ENCODE measurements around the gene VAT1L.
"Not testable (repeated sequence)": the region's sequence is repeated elsewhere in the genome, so short reads cannot be mapped to it uniquely, and the experiment has no call there.

Gene VAT1L

DNA sequence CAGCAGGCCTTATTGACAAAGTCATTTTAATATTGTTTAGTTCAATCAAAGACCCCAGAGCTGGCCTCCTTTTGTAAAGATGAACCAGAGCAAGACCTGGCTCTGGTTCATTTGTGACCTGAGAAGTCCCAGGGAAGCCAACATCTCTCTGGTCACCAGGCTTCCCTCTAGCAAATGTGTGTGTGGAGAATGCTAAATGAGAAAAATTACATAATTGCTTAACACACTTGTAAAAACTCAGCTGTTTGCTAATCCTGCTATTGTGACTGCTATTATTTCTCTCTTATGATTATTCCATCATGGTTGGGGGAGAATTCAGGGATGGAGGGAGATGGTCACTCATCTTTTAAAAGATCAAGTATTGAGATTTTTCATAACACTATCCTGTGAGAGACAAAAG is 139.7 kb downstream of the VAT1L start:
- Histone ChIP-seq H3K9me3 (ENCODE audit: control insufficient read depth, insufficient read depth, low read length) (no peaks in the 10 kb centered on the region), H3K4me3 (ENCODE audit: low read length) (no peak overlapping the region), H3K36me3 (ENCODE audit: control insufficient read depth, insufficient read depth, low read length) (no peaks in the 10 kb centered on the region), H3K27ac (ENCODE audit: low read length) (no peak overlapping the region), H3K27me3 (ENCODE audit: control insufficient read depth, insufficient read depth, low read length) (no peaks in the 10 kb centered on the region), H3K4me1 (ENCODE audit: control insufficient read depth, insufficient read depth, low read length) (no peaks in the 10 kb centered on the region)
- DNase-seq (ENCODE audit: low read depth, low spot score), result no peak

DNA sequence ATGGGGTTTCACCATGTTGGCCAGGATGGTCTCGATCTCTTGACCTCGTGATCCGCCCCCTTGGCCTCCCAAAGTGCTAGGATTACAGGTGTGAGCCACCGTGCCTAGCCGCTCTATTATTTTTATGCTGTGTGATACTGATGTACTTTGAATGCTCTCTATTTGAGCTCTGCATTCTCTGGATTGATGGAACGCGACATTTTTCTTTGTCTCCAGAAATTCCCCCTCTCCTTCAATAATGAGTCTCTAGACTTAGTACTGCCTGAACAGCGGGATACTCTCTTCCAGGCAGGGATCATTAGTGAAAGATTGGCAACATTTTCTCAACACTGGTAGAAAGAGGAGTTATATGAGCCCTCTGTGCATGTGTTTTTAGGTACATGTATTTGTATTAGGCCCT is 140.6 kb downstream of the VAT1L start:
- DNase-seq (ENCODE audit: low read depth, low spot score), result no peak
- Histone ChIP-seq H3K4me3 (ENCODE audit: low read length) (no peak overlapping the region), H3K27me3 (ENCODE audit: control insufficient read depth, insufficient read depth, low read length) (no peaks in the 10 kb centered on the region), H3K9me3 (ENCODE audit: control insufficient read depth, insufficient read depth, low read length) (no peaks in the 10 kb centered on the region), H3K27ac (ENCODE audit: low read length) (no peak overlapping the region), H3K36me3 (ENCODE audit: control insufficient read depth, insufficient read depth, low read length) (no peaks in the 10 kb centered on the region), H3K4me1 (ENCODE audit: control insufficient read depth, insufficient read depth, low read length) (no peaks in the 10 kb centered on the region)
- WGBS (ENCODE audit: insufficient coverage, insufficient read length), result no CpG with 5 or more reads among the region's 8 CpGs

DNA sequence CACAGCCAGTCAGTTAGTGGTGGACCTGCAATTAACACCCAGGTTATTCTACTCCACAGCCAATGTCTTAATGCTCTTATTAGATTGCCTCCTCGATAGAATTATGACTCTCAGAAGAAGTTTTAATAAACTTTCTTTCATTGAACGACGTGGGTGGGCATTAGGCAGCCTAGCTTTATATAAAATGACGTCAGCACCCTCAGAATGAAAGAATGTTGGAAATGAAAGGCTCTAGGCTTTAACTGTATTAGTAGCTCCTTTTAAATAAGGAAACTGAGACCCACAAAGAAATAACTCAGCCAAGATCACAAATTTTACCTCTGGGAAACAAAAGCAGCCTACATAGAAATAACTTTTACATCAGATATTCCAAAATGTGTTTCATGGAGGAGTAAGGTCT is 142.7 kb downstream of the VAT1L start:
- no peaks in the 10 kb centered on the region for H3K36me3 ChIP-seq (ENCODE audit: control insufficient read depth, insufficient read depth, low read length)
- H3K27me3 ChIP-seq (ENCODE audit: control insufficient read depth, insufficient read depth, low read length), result no peaks in the 10 kb centered on the region
- H3K27ac ChIP-seq (ENCODE audit: low read length), result no peak overlapping the region
- WGBS (ENCODE audit: insufficient coverage, insufficient read length), result no CpG with 5 or more reads among the region's 4 CpGs
- H3K4me3 ChIP-seq (ENCODE audit: low read length), result no peak overlapping the region
- H3K4me1 ChIP-seq (ENCODE audit: control insufficient read depth, insufficient read depth, low read length), result no peaks in the 10 kb centered on the region
- H3K9me3 ChIP-seq (ENCODE audit: control insufficient read depth, insufficient read depth, low read length), result no peaks in the 10 kb centered on the region
- no peak for DNase-seq (ENCODE audit: low read depth, low spot score)

DNA sequence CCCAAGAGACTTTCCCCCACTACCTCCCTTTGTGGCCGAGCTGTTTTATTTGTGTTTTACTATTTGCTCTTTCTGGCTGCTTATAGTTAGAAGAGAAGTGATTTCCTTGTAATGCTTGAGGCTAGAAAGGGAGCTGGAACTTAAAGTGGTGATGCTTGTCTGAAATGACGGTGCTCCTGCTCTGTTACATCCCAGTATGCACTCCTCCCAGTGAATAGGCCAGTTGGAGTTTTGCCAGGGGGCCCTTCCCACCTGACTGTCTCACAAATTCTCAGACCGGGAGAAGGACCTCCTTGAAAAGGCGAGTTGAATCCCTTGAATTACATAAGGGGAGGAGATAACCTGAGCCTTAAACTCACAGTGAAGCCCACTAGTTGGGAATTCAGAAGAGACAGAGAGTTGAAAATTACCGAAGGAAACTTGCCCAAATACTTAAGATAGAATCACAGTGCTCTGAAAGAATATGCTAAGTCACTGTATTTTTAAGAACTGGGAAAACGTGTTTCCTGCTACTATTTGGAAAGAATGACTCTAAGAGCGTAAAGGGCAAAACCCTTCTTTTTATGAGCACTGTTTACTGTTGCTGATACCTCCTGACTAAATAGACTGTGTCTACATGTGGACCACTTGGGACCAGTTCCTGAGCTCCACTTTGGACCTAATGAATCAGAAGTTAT is 149.2 kb downstream of the VAT1L start:
- no peaks in the 10 kb centered on the region for H3K27me3 ChIP-seq (ENCODE audit: control insufficient read depth, insufficient read depth, low read length)
- no peaks in the 10 kb centered on the region for H3K4me1 ChIP-seq (ENCODE audit: control insufficient read depth, insufficient read depth, low read length)
- H3K36me3 ChIP-seq (ENCODE audit: control insufficient read depth, insufficient read depth, low read length), result no peaks in the 10 kb centered on the region
- no peaks in the 10 kb centered on the region for H3K9me3 ChIP-seq (ENCODE audit: control insufficient read depth, insufficient read depth, low read length)
- no peak for DNase-seq (ENCODE audit: low read depth, low spot score)
- WGBS (ENCODE audit: insufficient coverage, insufficient read length), result no CpG with 5 or more reads among the region's 7 CpGs
- no peak overlapping the region for H3K27ac ChIP-seq (ENCODE audit: low read length)
- no peak overlapping the region for H3K4me3 ChIP-seq (ENCODE audit: low read length)

DNA sequence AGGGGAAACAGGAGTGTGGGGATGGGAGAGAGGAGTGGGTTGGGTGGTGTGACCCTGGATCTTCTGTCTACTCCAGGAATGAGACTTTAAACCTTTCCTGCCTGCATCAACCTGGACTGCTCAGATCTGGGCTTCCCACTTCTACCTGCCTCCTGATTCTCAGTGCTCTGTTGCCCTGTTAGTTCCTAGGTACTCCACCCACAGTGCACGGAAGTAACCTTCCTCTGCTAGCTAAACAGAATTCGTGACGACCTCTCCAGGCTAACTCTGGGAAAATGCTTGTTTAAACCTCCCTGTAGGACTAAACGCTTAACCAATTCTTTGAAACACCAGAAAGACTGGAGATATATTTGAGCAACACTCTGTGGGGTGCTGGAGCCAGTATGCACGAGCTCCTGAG is 150.5 kb downstream of the VAT1L start:
- H3K36me3 ChIP-seq (ENCODE audit: control insufficient read depth, insufficient read depth, low read length), result no peaks in the 10 kb centered on the region
- H3K4me1 ChIP-seq (ENCODE audit: control insufficient read depth, insufficient read depth, low read length), result no peaks in the 10 kb centered on the region
- no peak overlapping the region for H3K4me3 ChIP-seq (ENCODE audit: low read length)
- DNase-seq (ENCODE audit: low read depth, low spot score), result no peak
- H3K27me3 ChIP-seq (ENCODE audit: control insufficient read depth, insufficient read depth, low read length), result no peaks in the 10 kb centered on the region
- H3K9me3 ChIP-seq (ENCODE audit: control insufficient read depth, insufficient read depth, low read length), result no peaks in the 10 kb centered on the region
- WGBS (ENCODE audit: insufficient coverage, insufficient read length), result no CpG with 5 or more reads among the region's 5 CpGs
- H3K27ac ChIP-seq (ENCODE audit: low read length), result no peak overlapping the region

DNA sequence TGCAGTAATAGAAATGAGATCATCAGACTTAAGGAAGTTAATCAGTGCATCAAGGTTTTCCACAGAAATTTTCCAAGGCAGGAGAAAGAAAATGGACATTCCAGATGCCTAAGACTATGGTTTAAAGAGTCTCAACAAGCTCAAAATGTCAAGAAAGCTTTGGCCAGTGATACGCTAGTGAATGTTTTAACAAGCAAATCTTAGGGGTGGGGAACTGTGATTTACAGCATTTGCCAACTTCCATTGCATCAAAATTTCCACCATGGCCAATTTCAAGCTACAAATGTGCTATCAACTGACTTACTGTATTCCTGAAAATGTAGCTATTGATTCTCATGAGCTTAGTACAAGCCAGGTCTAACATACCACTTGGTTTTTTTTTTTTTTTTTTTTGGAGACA is 151.6 kb downstream of the VAT1L start:
- Histone ChIP-seq H3K4me1 (ENCODE audit: control insufficient read depth, insufficient read depth, low read length) (no peaks in the 10 kb centered on the region), H3K27me3 (ENCODE audit: control insufficient read depth, insufficient read depth, low read length) (no peaks in the 10 kb centered on the region), H3K9me3 (ENCODE audit: control insufficient read depth, insufficient read depth, low read length) (no peaks in the 10 kb centered on the region), H3K4me3 (ENCODE audit: low read length) (no peak overlapping the region), H3K27ac (ENCODE audit: low read length) (no peak overlapping the region), H3K36me3 (ENCODE audit: control insufficient read depth, insufficient read depth, low read length) (no peaks in the 10 kb centered on the region)
- no CpG with 5 or more reads among the region's 1 CpG for WGBS (ENCODE audit: insufficient coverage, insufficient read length)
- DNase-seq (ENCODE audit: low read depth, low spot score), result no peak

DNA sequence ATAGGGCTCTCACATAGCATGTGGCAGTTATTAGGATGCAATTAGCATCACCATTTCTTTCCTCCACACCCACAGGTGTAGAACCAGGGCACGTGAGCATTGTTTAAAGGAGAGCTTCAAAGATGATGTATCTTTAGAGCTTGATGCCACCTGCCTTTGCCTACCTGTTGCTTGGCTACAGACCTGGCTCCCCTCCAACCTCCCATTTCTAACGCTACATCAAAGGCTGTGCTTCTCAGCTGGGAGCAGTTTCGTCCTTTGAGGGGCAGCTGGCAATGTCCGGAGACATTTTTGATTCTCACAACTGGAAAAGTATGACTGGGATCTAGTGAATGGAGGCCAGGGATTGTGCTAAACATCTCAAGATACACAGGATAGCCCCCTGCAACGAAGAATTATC is 155.4 kb downstream of the VAT1L start:
- no peaks in the 10 kb centered on the region for H3K36me3 ChIP-seq (ENCODE audit: control insufficient read depth, insufficient read depth, low read length)
- H3K4me3 ChIP-seq (ENCODE audit: low read length), result no peak overlapping the region
- no peak for DNase-seq (ENCODE audit: low read depth, low spot score)
- no peaks in the 10 kb centered on the region for H3K9me3 ChIP-seq (ENCODE audit: control insufficient read depth, insufficient read depth, low read length)
- H3K27ac ChIP-seq (ENCODE audit: low read length), result no peak overlapping the region
- no peaks in the 10 kb centered on the region for H3K4me1 ChIP-seq (ENCODE audit: control insufficient read depth, insufficient read depth, low read length)
- no peaks in the 10 kb centered on the region for H3K27me3 ChIP-seq (ENCODE audit: control insufficient read depth, insufficient read depth, low read length)
- no CpG with 5 or more reads among the region's 5 CpGs for whole genome bisulfite sequencing (ENCODE audit: insufficient coverage, insufficient read length)

DNA sequence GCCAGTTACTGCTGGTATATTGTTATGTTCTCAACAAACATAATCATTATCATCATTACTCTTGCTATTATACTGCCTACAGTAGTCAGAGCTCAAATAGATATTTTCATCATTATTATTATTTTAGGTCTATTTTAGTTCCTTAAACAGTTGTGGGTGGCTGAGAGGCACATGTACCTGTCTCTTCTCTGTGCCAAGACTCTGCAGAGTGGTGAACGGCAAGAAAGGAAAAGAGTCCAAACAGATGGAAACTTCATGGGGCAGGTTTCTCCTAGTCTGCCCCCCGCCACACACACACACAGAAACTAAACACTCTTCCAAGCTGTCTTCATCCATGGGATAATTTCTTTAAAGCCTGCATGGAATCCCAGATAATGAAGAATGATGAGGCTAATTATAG is 156.3 kb downstream of the VAT1L start:
- no CpG with 5 or more reads among the region's 2 CpGs for WGBS (ENCODE audit: insufficient coverage, insufficient read length)
- H3K27me3 ChIP-seq (ENCODE audit: control insufficient read depth, insufficient read depth, low read length), result no peaks in the 10 kb centered on the region
- H3K9me3 ChIP-seq (ENCODE audit: control insufficient read depth, insufficient read depth, low read length), result no peaks in the 10 kb centered on the region
- no peaks in the 10 kb centered on the region for H3K4me1 ChIP-seq (ENCODE audit: control insufficient read depth, insufficient read depth, low read length)
- no peak overlapping the region for H3K27ac ChIP-seq (ENCODE audit: low read length)
- no peaks in the 10 kb centered on the region for H3K36me3 ChIP-seq (ENCODE audit: control insufficient read depth, insufficient read depth, low read length)
- no peak overlapping the region for H3K4me3 ChIP-seq (ENCODE audit: low read length)
- DNase-seq (ENCODE audit: low read depth, low spot score), result no peak

DNA sequence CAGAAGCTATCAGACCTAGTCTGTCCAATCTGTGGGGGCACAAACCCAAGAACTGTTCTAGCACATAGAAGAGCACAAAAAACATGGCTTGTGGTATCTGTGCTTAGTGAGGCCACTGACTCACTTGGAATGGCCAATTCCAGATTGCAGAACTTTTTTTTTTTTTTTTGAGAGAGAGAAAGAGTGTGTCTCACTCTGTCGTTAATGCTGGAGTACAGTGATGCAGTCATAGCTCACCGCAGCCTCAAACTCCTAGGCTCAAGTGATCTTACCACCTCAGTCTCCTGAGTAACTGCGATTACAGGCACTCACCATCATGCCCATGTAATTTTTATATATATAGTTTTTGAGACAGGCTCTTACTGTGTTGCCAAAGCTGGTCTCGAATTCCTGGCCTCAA is 156.8 kb downstream of the VAT1L start:
- DNase-seq (ENCODE audit: low read depth, low spot score), result no peak
- no peaks in the 10 kb centered on the region for H3K4me1 ChIP-seq (ENCODE audit: control insufficient read depth, insufficient read depth, low read length)
- H3K4me3 ChIP-seq (ENCODE audit: low read length), result no peak overlapping the region
- no peaks in the 10 kb centered on the region for H3K27me3 ChIP-seq (ENCODE audit: control insufficient read depth, insufficient read depth, low read length)
- H3K9me3 ChIP-seq (ENCODE audit: control insufficient read depth, insufficient read depth, low read length), result no peaks in the 10 kb centered on the region
- no CpG with 5 or more reads among the region's 4 CpGs for WGBS (ENCODE audit: insufficient coverage, insufficient read length)
- no peaks in the 10 kb centered on the region for H3K36me3 ChIP-seq (ENCODE audit: control insufficient read depth, insufficient read depth, low read length)
- H3K27ac ChIP-seq (ENCODE audit: low read length), result no peak overlapping the region

DNA sequence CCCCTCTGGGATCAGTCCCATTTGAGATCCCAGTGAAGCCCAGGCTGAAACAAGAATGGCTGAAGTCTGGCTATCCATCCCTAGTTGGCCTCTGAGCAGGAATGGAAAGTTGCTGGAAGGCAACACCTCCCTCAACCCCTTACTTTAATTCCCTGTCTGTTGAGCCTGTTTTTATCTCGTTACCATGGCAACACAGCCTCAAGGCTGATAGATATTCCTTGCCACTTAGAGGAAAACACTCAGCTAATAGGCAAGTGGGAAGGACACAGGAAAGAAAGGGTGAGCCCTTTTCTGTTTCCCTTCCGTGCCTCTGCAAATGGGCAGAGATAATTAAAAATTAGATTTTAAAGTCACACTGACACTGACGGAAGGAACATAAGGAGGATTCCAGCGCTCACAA is 158.5 kb downstream of the VAT1L start:
- WGBS (ENCODE audit: insufficient coverage, insufficient read length), result no CpG with 5 or more reads among the region's 4 CpGs
- DNase-seq (ENCODE audit: low read depth, low spot score), result no peak
- no peak overlapping the region for H3K27ac ChIP-seq (ENCODE audit: low read length)

DNA sequence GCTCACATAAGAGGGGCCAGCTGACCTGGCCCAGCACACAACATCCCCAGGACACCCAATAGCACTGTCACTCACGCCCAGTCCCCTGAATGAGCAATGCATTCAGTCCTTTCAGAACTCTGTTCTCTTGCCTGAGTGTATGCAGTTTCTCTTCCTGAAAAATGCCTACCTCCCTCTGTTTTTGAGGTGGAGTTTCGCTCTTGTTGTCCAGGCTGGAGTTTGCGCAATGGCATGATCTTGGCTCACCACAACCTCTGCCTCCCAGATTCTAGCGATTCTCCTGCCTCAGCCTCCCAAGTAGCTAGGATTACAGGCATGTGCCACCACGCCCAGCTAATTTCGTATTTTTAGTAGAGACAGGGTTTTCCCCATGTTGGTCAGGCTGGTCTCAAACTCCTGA is 159.2 kb downstream of the VAT1L start:
- not testable (repeated sequence) for H3K27ac ChIP-seq (ENCODE audit: low read length); H3K36me3 ChIP-seq (ENCODE audit: control insufficient read depth, insufficient read depth, low read length); H3K9me3 ChIP-seq (ENCODE audit: control insufficient read depth, insufficient read depth, low read length); DNase-seq (ENCODE audit: low read depth, low spot score); H3K27me3 ChIP-seq (ENCODE audit: control insufficient read depth, insufficient read depth, low read length); H3K4me3 ChIP-seq (ENCODE audit: low read length); H3K4me1 ChIP-seq (ENCODE audit: control insufficient read depth, insufficient read depth, low read length)
- WGBS (ENCODE audit: insufficient coverage, insufficient read length), result no CpG with 5 or more reads among the region's 6 CpGs

More for the DNA sequence above, 158.5 kb downstream of the VAT1L start:
- no peaks in the 10 kb centered on the region for H3K4me1 ChIP-seq (ENCODE audit: control insufficient read depth, insufficient read depth, low read length)
- no peaks in the 10 kb centered on the region for H3K27me3 ChIP-seq (ENCODE audit: control insufficient read depth, insufficient read depth, low read length)
- no peak overlapping the region for H3K4me3 ChIP-seq (ENCODE audit: low read length)
- H3K36me3 ChIP-seq (ENCODE audit: control insufficient read depth, insufficient read depth, low read length), result no peaks in the 10 kb centered on the region
- H3K9me3 ChIP-seq (ENCODE audit: control insufficient read depth, insufficient read depth, low read length), result no peaks in the 10 kb centered on the region
